Common myeloid progenitor, CD34-positive (primary cell): ENCODE measurements around the gene SCYGR1.

Experiments used
- CTCF ChIA-PET: fragments of 350-600 bp; sonication (Branson Sonifier 250); formaldehyde crosslinking; loops from one replicate; lab custom pipeline; 2021; ENCODE audit warnings: antibody characterized with exemption; lab: Charles Lee
- POLR2A ChIA-PET: fragments of 350-600 bp; sonication (Branson Sonifier 250); formaldehyde crosslinking; loops from one replicate; lab custom pipeline; 2021; ENCODE audit warnings: antibody characterized with exemption; lab: Charles Lee
- DNase-seq, 3 donors: peaks; one replicate each; pipeline versions ENCODE4 v3.0.0 to v3.0.0-alpha.2; 2013
- H3K27ac ChIP-seq, 2 experiments: 1 replicate in 1 of 2; 2 replicates in 1 of 2; pipeline ENCODE4 v1.7.0; 2013; ENCODE audit warnings: inconsistent platforms in 2 of 2, low read length in 2 of 2, mild to moderate bottlenecking in 2 of 2, low read depth in 1 of 2, moderate library complexity in 1 of 2; ENCODE audit not compliant: severe bottlenecking in 2 of 2, insufficient read depth in 1 of 2, poor library complexity in 1 of 2
- H3K27me3 ChIP-seq, 5 experiments: replicated peaks in 2 of 5; 1 replicate in 3 of 5; 2 replicates in 2 of 5; pipeline versions ENCODE4 v1.6.1 to v1.7.0; 2013; ENCODE audit warnings: low read length in 4 of 5, mild to moderate bottlenecking in 2 of 5, moderate library complexity in 2 of 5, inconsistent platforms in 1 of 5; ENCODE audit not compliant: insufficient read depth in 5 of 5, control insufficient read depth in 4 of 5
- H3K36me3 ChIP-seq, 4 experiments: 1 replicate in 2 of 4; 2 replicates in 2 of 4; pipeline versions ENCODE4 v1.6.1 to v1.7.0; 2013; ENCODE audit warnings: low read length in 3 of 4, control low read depth in 1 of 4, mild to moderate bottlenecking in 1 of 4; ENCODE audit not compliant: control insufficient read depth in 4 of 4, insufficient read depth in 4 of 4
- H3K4me1 ChIP-seq, 4 experiments: 1 replicate in 3 of 4; 2 replicates in 1 of 4; pipeline versions ENCODE4 v1.6.1 to v1.7.1; 2013; ENCODE audit warnings: low read length in 3 of 4, mild to moderate bottlenecking in 3 of 4, control low read depth in 1 of 4, inconsistent platforms in 1 of 4, moderate library complexity in 1 of 4; ENCODE audit not compliant: control insufficient read depth in 4 of 4, insufficient read depth in 4 of 4; ENCODE audit errors: control extremely low read depth in 1 of 4
- H3K4me3 ChIP-seq, 7 experiments: 1 replicate in 4 of 7; 2 replicates in 3 of 7; pipeline versions ENCODE4 v1.5.1 to v1.7.0; 2013; ENCODE audit warnings: mild to moderate bottlenecking in 7 of 7, low read length in 6 of 7, moderate library complexity in 6 of 7, inconsistent platforms in 2 of 7, low read depth in 2 of 7, control low read depth in 1 of 7; ENCODE audit not compliant: insufficient read depth in 4 of 7, control insufficient read depth in 1 of 7; ENCODE audit errors: extremely low read depth in 1 of 7
- H3K9me3 ChIP-seq, 5 experiments: 1 replicate in 4 of 5; 2 replicates in 1 of 5; pipeline versions ENCODE4 v1.6.1 to v1.7.1; 2013; ENCODE audit warnings: low read length in 4 of 5, mild to moderate bottlenecking in 2 of 5, inconsistent platforms in 1 of 5, low read depth in 1 of 5, moderate library complexity in 1 of 5; ENCODE audit not compliant: control insufficient read depth in 4 of 5, insufficient read depth in 2 of 5; ENCODE audit errors: control extremely low read depth in 1 of 5
- WGBS: methylation state at CpG from one replicate; pipeline ENCODE4 v1.1.5; 2013; ENCODE audit not compliant: insufficient coverage; 5-methylcytosine and 5-hydroxymethylcytosine counted together

SCYGR1 gene

DNA sequence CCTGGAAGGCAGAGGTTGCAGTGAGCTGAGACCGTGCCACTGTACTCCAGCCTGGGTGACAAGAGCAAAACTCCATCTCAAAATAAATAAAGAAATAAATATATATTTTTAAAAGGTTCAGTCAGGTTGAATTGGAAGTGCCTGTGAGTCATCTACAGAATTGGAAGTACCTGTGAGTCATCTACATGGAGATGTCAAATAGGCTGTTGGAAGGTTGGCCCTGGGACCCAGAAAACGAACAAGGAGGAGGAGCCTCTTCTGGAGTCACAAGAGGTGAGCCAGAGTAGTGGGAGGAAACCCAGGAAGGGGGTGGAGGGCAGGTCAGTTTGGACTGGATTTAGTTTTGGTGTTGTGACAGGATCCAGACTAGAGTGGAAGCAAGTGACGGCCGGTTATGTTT is 15.2 kb upstream of the SCYGR1 start:
- H3K27ac ChIP-seq, result no peak overlapping the region
- H3K4me1 ChIP-seq, result peaks cover 0 to 16% (median 9%) of the 10 kb centered on the region in 4 experiments
- no peaks in the 10 kb centered on the region for H3K36me3 ChIP-seq
- H3K4me3 ChIP-seq, result no peak overlapping the region
- no peaks in the 10 kb centered on the region for H3K27me3 ChIP-seq
- no peak for DNase-seq
- ChIA-PET POLR2A (no interaction called here), CTCF (no interaction called here)
- no peaks in the 10 kb centered on the region for H3K9me3 ChIP-seq
- 67% methylated on average over 3 of the region's 4 CpGs for WGBS

DNA sequence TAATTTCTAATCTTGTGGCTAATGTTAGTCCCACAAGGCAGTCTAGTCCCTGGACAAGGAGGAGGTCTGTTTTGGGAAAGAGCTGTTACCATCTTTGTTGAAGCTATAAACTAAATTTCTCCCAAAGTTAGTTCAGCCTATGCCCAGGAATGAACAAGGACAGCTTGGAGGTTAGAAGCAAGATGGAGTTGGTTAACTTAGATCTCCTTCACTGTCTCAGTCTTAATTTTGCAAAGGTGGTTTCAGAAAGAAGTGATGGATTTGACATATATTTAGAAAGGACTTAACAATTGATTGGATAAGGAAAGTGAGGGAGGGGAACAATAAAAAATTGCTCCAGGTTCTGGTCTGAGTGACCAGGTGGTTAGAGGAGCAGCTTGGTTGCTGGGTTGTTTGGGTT is 14.6 kb upstream of the SCYGR1 start:
- POLR2A ChIA-PET, result no interaction called here
- no peak overlapping the region for H3K4me3 ChIP-seq
- CTCF ChIA-PET, result interaction anchor here (1.3 kb wide), 1 partner anchor 24 kb away, joined by 3 read pairs; no protein-coding TSS in a partner anchor

DNA sequence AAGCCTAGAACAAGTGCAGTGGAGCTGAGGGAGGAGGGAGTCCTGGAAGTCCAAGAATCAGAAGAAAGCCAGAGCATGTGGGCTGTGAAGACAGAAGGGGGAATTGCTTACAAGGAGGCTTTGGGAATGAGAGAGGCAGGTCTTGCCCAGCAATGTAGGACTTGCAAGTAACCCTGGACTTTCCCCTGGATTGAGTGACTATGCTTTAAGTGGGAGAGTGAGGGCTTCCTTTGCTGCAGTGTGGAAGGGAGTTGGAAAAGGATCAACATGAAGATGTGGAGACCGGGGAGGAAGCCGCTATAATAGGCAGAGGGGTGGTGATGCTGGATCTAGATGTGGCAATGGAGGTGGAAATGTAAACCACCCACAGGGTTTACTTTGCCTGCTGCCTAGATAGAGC is 13.8 kb upstream of the SCYGR1 start:
- WGBS, result 100% methylated on average over 2 of the region's 2 CpGs
- POLR2A ChIA-PET, result no interaction called here

More for the DNA sequence above, 14.6 kb upstream of the SCYGR1 start:
- peaks cover 0 to 22% (median 15%) of the 10 kb centered on the region in 4 experiments for H3K4me1 ChIP-seq
- H3K27ac ChIP-seq, result no peak overlapping the region
- no peaks in the 10 kb centered on the region for H3K27me3 ChIP-seq
- H3K9me3 ChIP-seq, result no peaks in the 10 kb centered on the region
- H3K36me3 ChIP-seq, result no peaks in the 10 kb centered on the region
- no peak for DNase-seq

DNA sequence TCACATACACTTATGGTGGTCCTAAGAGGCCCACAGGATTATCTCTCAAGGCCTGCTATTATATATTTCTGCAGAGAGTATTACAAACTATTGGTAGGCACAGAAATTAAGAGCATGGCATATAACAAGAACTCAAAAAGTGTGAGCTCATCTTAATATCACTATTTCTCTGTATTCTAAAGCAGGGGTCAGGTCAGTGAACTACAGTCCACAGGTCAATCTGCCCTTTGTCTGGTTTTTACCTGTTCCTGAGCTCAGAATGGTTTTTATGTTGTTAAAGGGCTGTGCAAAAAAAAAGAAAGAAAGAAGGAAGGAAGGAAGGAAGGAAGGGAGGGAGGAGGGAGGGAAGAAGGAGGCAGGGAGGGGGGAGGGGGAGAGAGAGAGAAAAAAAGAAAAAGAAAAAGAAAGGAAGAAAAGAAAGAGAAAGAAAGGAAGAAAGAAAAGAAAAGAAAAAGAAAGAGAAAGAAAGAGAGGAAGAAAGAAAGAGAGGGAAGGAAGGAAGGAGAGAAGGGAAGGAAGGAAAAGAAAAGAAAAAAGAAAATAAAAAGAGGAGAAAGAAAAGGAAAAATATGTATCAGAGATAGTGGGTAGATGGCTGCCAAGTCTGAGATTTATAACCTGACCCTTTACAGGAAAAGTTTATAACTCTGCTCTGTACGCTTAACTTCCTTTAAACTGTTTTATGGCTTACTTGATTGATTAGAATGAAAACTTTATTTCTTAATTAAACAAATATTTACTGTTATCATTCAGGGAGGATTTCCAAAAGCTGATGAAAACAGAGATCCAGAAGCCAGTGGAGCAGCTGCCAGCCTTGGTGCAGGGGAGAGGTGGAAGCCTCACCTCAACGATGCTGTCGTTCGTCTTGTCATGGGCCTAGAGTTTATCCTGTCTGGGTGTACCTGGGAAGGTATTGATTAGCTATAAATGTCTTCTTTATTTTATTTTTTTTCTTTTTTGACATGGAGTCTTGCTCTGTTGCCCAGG is 11.2 kb upstream of the SCYGR1 start:
- Histone ChIP-seq H3K27ac (no peak overlapping the region), H3K27me3 (no peaks in the 10 kb centered on the region), H3K4me3 (no peak overlapping the region), H3K9me3 (no peaks in the 10 kb centered on the region), H3K4me1 (peaks cover 0 to 24% (median 16%) of the 10 kb centered on the region in 4 experiments), H3K36me3 (no peaks in the 10 kb centered on the region)
- ChIA-PET CTCF (interaction anchor here (0.9 to 1.3 kb wide), 4 partner anchors 8 to 367 kb away, joined by 3 to 7 read pairs (median 4); partner anchors contain the start of gene SCYGR1), POLR2A (no interaction called here)
- WGBS, result 30% methylated on average over 2 of the region's 4 CpGs
- DNase-seq, result no peak

More for the DNA sequence above, 13.8 kb upstream of the SCYGR1 start:
- Histone ChIP-seq H3K4me1 (peaks cover 0 to 25% (median 18%) of the 10 kb centered on the region in 4 experiments), H3K4me3 (no peak overlapping the region), H3K36me3 (no peaks in the 10 kb centered on the region), H3K27me3 (no peaks in the 10 kb centered on the region), H3K27ac (no peak overlapping the region), H3K9me3 (no peaks in the 10 kb centered on the region)
- CTCF ChIA-PET, result interaction anchor here (1.3 kb wide), 1 partner anchor 23 kb away, joined by 3 read pairs; no protein-coding TSS in a partner anchor
- DNase-seq, result no peak

DNA sequence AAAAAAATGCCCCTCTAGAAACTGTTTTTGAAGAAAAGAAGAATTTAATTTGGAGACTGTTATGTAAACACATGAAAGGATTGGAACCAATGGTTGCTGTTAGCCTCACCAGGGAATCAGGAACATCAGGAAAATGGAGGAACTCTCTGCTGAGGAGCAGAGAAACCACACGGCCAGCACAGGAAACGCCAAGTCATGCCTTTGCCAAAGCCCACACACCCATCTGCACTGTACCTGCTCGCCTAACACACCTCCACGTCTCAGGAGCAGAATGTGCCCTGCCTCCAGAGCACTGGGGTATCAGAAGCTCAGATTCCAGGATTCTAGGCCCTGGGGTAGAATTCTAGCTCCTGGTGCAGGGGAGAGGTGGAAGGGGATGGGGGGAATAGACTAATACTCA is 9.8 kb upstream of the SCYGR1 start:
- Histone ChIP-seq H3K4me1 (peaks cover 0 to 27% (median 16%) of the 10 kb centered on the region in 4 experiments), H3K4me3 (peak overlapping the region in 2 of 7 experiments; percentile 4 to 8), H3K27me3 (no peaks in the 10 kb centered on the region), H3K27ac (no peak overlapping the region), H3K9me3 (no peaks in the 10 kb centered on the region), H3K36me3 (no peaks in the 10 kb centered on the region)
- ChIA-PET CTCF (interaction anchor here (0.9 to 1.3 kb wide), 3 partner anchors 10 to 368 kb away, joined by 3 to 7 read pairs (median 4); partner anchors contain the start of gene SCYGR1), POLR2A (no interaction called here)
- DNase-seq, result peak; percentile 13 to 35 (median 20)
- WGBS, result 0% methylated on average over 2 of the region's 4 CpGs

DNA sequence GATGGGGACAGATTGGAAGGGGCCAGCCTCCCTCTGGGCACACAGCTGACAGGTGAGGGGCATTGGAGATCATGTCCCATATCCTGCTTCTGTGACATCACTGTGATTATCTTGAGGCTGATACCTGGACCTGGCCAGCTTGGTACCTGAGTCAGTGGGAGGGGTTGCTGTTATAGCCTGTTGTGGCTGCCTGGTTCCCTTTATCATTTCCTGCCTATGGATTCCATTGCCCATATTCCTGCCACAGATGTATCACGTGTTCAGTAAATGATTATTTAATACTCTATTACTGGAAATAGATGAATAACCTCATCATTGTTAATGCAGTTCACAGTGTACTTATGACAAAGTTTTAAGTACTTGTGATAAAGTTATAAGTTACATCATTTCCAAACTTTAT is 7.8 kb upstream of the SCYGR1 start:
- no CpG with 5 or more reads among the region's 1 CpG for WGBS
- POLR2A ChIA-PET, result no interaction called here
- H3K27me3 ChIP-seq, result no peaks in the 10 kb centered on the region
- H3K36me3 ChIP-seq, result no peaks in the 10 kb centered on the region
- CTCF ChIA-PET, result no interaction called here
- no peak for DNase-seq
- H3K9me3 ChIP-seq, result no peaks in the 10 kb centered on the region
- H3K27ac ChIP-seq, result no peak overlapping the region
- peaks cover 0 to 27% (median 16%) of the 10 kb centered on the region in 4 experiments for H3K4me1 ChIP-seq
- no peak overlapping the region for H3K4me3 ChIP-seq

DNA sequence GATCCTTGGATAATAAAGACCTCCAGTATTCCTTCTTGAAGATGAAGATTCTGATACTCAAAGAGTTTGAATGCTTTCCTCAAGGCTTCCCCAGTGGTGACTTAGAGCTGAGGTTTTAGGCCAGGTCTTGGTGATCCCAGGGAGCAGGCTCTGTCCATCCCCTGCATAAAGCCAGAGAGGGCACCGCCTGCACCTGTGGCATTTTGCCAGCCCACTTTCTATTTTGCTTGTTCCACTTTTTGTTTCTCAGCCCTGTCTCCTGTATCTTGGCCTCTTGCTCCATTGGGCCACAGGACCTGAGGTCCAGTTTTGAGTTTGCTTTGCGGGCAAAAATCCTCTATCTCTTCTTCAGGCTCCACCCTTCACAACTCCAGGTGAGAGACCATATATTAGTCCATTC is 6.7 kb upstream of the SCYGR1 start:
- Histone ChIP-seq H3K4me3 (no peak overlapping the region), H3K27me3 (no peaks in the 10 kb centered on the region), H3K9me3 (no peaks in the 10 kb centered on the region), H3K36me3 (no peaks in the 10 kb centered on the region), H3K4me1 (peaks cover 0 to 27% (median 16%) of the 10 kb centered on the region in 4 experiments), H3K27ac (no peak overlapping the region)
- peak in 2 of 3 donors; percentile 34 to 51 for DNase-seq
- ChIA-PET POLR2A (no interaction called here), CTCF (no interaction called here)
- WGBS, result 67% methylated on average over 2 of the region's 2 CpGs
